Duodenal mucosa (tissue), 2 donors: ENCODE results near the gene ADAMTS15.

Experiments
- H3K27ac ChIP-seq: one replicate; pipeline ENCODE4 v1.7.0; 2013; ENCODE audit warnings: low read depth, low read length
- H3K27me3 ChIP-seq, 2 donors: one replicate each; pipeline ENCODE4 v1.7.0; 2013; ENCODE audit warnings: low read length in 2 of 2, control low read depth in 1 of 2; ENCODE audit not compliant: insufficient read depth in 2 of 2, control insufficient read depth in 1 of 2
- H3K36me3 ChIP-seq, 2 donors: one replicate each; pipeline ENCODE4 v1.7.0; 2013; ENCODE audit warnings: low read length in 2 of 2, control low read depth in 1 of 2; ENCODE audit not compliant: insufficient read depth in 2 of 2, control insufficient read depth in 1 of 2
- H3K4me1 ChIP-seq, 2 donors: one replicate each; pipeline ENCODE4 v1.7.0; 2013; ENCODE audit warnings: low read length in 2 of 2, control low read depth in 1 of 2; ENCODE audit not compliant: insufficient read depth in 2 of 2, control insufficient read depth in 1 of 2
- H3K4me3 ChIP-seq, 2 donors: one replicate each; pipeline ENCODE4 v1.7.0; 2013; ENCODE audit warnings: low read length in 2 of 2, low read depth in 1 of 2
- H3K9ac ChIP-seq, 2 donors: one replicate each; pipeline ENCODE4 v1.7.0; 2013; ENCODE audit warnings: low read length in 2 of 2, low read depth in 1 of 2
- H3K9me3 ChIP-seq, 2 donors: one replicate each; pipeline ENCODE4 v1.7.0; 2013; ENCODE audit warnings: low read length in 2 of 2, control low read depth in 1 of 2; ENCODE audit not compliant: control insufficient read depth in 1 of 2

The ADAMTS15 gene

DNA sequence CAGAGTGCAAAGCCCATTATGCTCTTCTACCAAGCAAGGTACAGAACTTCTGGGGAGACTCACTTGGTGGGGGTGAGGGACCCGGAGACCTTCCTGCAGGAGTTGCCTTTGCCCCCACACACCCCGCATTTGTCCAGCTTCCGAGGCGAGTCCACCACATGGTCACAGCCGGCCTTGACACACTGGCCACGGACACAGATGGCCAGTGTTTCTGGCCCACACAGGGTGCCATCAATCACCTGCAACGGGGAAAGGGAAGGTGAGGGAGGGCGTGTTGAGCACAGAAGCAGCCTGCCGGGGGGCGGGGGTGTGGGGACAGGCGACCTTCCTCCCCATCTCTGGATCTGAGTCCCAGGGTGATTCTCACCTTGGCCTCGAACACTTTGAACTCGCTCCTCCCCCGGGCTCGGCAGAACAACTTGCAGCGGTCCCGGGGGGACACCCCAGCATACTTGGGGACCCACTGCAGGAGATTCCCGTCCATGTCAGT is 40.0 kb upstream of the ADAMTS15 start:
- no peaks in the 10 kb centered on the region for H3K4me1 ChIP-seq
- H3K4me3 ChIP-seq: no peak overlapping the region
- no peak overlapping the region for H3K9ac ChIP-seq
- H3K27ac ChIP-seq: no peak overlapping the region
- H3K36me3 ChIP-seq: no peaks in the 10 kb centered on the region
- peaks cover 0 to 3% of the 10 kb centered on the region in 2 donors for H3K27me3 ChIP-seq
- no peaks in the 10 kb centered on the region for H3K9me3 ChIP-seq

DNA sequence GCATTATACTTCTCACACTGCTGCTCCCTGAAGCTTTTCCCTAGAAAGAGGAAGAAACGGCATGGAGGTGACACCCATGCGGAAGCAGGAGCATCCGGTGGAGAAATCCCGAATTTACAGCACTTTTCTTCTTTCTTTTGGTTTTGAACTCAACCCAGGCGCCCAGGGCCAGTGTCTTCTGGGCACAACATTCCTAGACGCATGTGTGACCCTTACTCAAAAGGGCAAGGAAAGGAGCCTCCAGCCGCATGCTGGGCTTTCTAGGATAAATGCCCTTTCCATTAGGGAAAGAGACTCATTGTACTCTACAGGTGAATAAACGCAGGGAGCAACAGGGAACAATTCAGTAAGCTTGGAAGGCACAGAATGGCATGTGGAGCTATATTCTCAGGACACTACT is 39.5 kb upstream of the ADAMTS15 start:
- Histone ChIP-seq H3K27ac (no peak overlapping the region), H3K27me3 (peaks cover 0 to 3% of the 10 kb centered on the region in 2 donors), H3K36me3 (no peaks in the 10 kb centered on the region), H3K9ac (no peak overlapping the region), H3K4me3 (no peak overlapping the region), H3K9me3 (no peaks in the 10 kb centered on the region), H3K4me1 (no peaks in the 10 kb centered on the region)

DNA sequence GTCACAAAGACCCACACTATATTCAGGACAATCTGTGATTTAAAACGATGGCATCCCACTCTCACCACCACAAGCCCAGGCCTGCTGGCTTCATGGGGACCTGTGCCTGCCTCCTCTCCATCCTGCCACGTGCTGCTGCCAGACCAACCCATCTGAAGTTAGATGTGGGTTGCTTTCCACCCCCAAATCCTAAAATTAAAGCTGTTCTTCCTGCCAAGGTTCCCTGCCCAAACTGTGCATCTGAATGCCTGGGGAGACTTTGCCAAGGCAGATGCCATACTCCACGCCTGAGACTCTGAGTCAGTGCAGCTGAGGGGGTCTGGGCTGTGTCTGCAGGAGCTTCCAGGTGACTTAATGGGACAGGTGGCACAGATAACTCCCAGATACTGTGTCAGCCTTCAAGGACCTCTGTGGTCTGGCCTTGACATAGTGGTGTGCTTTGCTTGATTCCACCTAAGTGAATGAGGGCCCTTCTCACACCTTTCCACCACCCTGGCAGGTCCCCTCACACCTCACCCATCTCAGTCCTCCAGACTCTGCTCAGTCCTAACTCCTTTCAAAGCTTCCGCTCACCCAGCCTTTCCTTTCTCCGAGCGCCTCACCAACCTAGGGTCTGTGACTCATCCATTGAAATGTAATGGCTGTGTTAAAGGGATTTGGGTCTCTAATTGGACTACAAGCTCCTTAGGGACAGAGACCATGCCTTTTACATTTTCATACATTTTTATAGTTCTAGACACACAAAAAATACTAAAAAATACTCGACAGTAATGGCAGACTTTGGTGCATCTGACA is 38.7 kb upstream of the ADAMTS15 start:
- no peaks in the 10 kb centered on the region for H3K9me3 ChIP-seq
- no peak overlapping the region for H3K9ac ChIP-seq
- no peak overlapping the region for H3K27ac ChIP-seq
- peaks cover 0 to 3% of the 10 kb centered on the region in 2 donors for H3K27me3 ChIP-seq
- no peaks in the 10 kb centered on the region for H3K4me1 ChIP-seq
- no peaks in the 10 kb centered on the region for H3K36me3 ChIP-seq
- H3K4me3 ChIP-seq: no peak overlapping the region

DNA sequence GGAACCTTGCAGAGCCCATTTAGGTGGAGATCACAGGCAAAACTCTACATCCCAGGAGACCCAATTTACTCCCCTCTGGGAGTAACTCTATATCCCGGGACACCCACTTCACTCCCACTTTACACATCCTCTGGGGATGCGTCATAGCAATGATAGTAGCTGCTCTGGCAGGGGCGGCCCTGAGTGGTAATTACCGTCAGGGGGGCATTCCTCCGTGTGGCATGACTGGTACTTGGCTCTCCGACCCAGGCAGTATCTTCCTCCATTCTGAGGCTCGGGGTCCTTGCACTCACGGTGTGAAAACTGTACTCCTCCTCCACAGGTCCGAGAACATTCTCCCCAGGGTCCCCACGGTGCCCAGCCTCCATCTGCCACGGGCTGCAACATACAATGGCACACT is 37.2 kb upstream of the ADAMTS15 start:
- no peak overlapping the region for H3K4me3 ChIP-seq
- no peak overlapping the region for H3K9ac ChIP-seq
- no peaks in the 10 kb centered on the region for H3K4me1 ChIP-seq
- H3K27ac ChIP-seq: no peak overlapping the region
- no peaks in the 10 kb centered on the region for H3K36me3 ChIP-seq
- peaks cover 0 to 3% of the 10 kb centered on the region in 2 donors for H3K27me3 ChIP-seq
- H3K9me3 ChIP-seq: no peaks in the 10 kb centered on the region

DNA sequence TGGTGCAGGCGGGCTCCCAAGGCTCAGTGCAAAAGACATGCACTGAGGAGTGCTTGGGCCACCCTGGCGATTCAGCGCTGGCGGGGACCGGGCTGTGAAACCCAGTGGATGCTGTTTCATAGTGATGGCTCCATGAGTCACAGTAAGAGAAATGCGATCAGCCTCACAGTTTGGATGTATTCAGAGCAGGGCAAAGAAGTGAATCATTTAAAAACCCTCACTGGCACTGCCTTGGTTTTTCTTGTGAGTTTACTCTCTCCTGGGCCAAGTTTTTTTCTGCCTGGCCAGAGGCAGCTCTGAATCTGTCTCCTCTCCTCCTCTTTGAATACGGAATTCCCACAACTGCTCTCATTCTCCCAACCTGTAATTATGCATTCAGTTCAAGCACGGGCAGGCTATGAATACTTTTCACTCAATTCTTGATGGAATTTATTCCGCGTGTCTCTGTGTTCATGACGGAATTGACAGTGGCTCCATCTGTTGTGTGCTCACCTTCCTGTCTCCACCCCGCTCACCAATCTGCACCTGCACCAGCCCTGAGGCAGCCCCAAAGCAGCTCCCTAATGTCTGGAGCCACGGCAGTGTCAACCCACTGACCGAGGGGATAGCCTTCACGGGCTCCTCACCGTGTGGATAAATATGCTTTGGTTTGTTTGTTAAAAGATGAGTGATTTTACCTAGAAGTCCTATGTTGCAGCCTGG is 34.9 kb upstream of the ADAMTS15 start:
- Histone ChIP-seq H3K27me3 (peaks cover 0 to 3% of the 10 kb centered on the region in 2 donors), H3K27ac (no peak overlapping the region), H3K9me3 (no peaks in the 10 kb centered on the region), H3K4me3 (no peak overlapping the region), H3K4me1 (no peaks in the 10 kb centered on the region), H3K36me3 (no peaks in the 10 kb centered on the region), H3K9ac (no peak overlapping the region)

DNA sequence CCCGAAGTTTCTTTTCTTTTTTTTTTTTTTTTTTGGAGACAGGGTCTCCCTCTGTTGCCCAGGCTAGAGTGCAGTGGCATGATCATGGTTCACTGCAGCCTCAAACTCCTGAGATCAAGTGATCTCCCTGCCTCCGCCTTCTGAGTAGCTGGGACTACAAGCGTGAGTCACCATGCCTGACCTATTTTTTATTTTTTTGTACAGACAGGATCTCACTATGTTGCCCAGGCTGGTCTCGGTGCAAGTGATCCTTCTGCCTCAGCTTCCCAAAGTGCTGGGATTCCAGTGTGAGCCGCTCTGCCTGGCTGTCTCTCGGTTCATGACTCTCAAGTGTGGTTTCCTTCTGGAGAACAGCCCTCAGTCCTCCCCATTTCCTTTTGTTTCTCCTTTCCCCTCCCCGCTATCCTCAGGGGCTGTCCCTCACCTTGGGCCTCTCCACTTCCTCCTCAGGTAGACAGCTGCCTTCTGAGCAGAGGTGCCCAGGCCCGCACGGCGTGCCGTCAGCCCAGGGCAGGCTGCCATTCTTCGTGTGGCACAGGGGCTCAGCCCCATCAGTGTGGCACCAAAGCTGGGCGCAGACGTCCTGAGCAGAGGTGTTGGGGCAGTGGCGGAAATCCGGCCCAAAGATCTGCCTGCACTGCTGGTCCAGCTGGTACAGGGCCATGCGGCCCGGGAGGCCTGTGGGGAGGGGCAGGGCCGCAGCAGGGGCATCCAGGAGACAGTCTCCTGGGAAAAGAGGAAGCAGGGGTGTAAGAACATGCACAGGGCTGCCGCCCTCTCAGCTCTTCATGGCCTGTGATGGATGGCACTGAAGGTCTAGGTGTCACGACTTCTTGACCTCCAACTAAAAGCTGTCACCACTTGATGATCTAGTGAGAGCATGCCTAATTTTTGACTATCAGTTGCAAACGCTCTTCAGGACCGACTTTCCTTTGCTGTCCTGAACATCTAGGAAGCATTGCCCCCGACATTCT is 34.1 kb upstream of the ADAMTS15 start:
- Histone ChIP-seq H3K36me3 (no peaks in the 10 kb centered on the region), H3K9me3 (no peaks in the 10 kb centered on the region), H3K9ac (no peak overlapping the region), H3K27me3 (peaks cover 0 to 3% of the 10 kb centered on the region in 2 donors), H3K4me3 (no peak overlapping the region), H3K4me1 (no peaks in the 10 kb centered on the region), H3K27ac (no peak overlapping the region)

DNA sequence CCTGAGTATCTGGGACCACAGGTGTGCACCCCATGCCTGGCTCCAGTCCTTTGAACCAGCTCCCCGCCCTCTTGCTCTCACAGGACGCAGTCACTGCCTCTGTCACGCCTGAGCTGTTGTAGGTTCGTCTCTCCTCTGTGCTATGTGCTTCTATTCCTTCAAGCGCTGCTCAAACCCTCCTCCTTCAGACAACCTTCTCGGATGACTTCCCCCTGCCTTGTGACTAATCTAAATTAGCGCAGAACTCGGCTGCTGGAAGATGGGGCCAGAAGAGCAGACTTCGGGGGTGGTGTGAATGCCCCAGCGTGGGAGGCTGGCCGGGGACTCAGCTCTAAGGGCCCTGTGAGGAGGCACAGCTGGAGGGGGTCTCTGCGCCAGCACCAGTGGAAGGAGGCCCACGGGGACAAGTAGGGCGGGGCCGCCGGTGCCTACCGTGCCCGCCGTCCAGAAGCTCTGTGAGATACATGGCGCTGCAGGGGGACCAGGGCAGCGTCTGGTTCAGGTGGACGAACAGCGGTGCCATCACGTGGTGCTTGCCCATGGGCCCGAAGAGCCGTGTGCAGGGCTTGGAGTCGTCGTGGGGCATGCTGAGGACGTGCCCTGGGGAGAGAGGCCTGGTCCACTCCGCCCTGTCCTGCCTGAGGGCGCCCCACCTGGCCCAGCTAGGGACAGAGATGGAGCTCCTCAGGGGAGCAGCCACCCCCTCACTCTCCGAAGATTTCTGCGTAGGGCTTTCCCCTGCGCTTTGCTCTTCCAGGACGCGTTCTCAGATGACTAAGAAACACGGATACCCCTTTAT is 32.5 kb upstream of the ADAMTS15 start:
- Histone ChIP-seq H3K9me3 (no peaks in the 10 kb centered on the region), H3K9ac (no peak overlapping the region), H3K36me3 (no peaks in the 10 kb centered on the region), H3K4me3 (no peak overlapping the region), H3K4me1 (peaks cover 4% of the 10 kb centered on the region in 2 donors), H3K27ac (no peak overlapping the region), H3K27me3 (peaks cover 0 to 3% of the 10 kb centered on the region in 2 donors)

DNA sequence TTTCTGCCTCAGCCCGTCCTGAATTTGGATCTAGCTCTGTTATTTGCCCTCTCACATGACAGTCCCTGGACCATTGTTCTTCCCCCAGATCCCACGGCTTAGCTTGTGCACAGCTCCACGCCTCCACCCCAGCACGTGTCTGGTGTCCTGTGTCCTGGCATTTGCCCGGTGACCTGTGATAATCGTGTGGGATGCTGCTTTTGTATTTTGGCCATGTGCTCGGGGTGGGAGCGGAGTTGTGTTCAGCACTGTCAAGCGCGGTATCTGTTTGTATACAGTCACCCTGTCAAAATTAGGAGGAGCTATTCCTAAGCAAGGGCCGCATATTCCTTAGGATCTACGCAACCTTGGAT is 31.9 kb upstream of the ADAMTS15 start:
- Histone ChIP-seq H3K36me3 (no peaks in the 10 kb centered on the region), H3K27me3 (peaks cover 0 to 3% of the 10 kb centered on the region in 2 donors), H3K27ac (no peak overlapping the region), H3K4me3 (no peak overlapping the region), H3K9ac (no peak overlapping the region), H3K9me3 (no peaks in the 10 kb centered on the region), H3K4me1 (peaks cover 4 to 7% of the 10 kb centered on the region in 2 donors)

DNA sequence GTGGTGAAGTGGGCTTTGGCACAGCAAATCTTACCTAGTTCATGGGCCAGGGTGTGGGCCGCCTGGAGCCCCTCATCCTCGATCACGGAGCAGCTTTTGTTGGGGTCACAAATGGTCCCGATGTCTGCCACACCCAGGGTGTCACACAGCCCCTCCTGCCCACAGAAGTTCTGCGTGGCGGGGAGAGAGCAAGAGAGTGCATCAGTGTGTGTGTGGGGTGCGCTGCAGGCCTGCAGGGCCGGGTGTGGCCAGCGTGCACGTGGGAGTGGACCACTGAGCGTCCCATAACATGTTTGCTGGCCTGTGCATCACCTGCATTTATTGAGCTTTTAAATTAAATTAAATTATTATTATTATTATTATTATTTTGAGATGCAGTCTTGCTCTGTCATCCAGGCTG is 31.5 kb upstream of the ADAMTS15 start:
- no peaks in the 10 kb centered on the region for H3K9me3 ChIP-seq
- H3K27ac ChIP-seq: no peak overlapping the region
- H3K4me3 ChIP-seq: no peak overlapping the region
- H3K36me3 ChIP-seq: no peaks in the 10 kb centered on the region
- no peak overlapping the region for H3K9ac ChIP-seq
- peaks cover 0 to 3% of the 10 kb centered on the region in 2 donors for H3K27me3 ChIP-seq
- H3K4me1 ChIP-seq: peaks cover 4 to 7% of the 10 kb centered on the region in 2 donors
